ENCODE measurements around the gene OSBPL3. TPM values are rescaled to one million over a fixed set of nuclear protein-coding genes. Genes with fewer than 3 reads are reported as not detected.
"Not testable (repeated sequence)": the region's sequence is repeated elsewhere in the genome, so short reads cannot be mapped to it uniquely, and the experiment has no call there.

Gene OSBPL3
- total RNA-seq, 4 donors from 2014 or later, result 1.2 to 9.0 (median 3.5) TPM

DNA sequence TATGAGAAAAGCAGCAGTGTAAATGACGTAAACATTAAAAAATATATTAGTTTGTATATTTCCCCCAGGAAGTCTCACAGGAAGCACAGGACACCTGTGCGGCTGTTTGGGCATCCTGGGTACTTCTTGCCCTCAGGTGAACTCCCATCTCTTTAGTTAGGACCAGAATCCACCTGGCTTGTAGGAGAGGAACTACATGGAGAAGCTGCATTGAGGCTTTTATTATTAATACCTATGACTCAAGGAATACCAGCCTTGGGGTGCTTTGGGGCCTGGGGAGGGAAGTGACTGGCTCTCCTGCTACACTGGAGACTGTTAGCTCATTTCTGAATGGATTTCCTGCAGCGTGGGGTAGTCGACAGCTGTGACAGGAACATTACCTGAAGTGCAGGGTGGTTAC is 182.7 kb downstream of the OSBPL3 start:
- intact Hi-C loops (cut with DNase I; ENCODE audit: low total_unique reads), result no loop called here
- H3K27ac ChIP-seq, result no peak overlapping the region
- TF ChIP-seq, protein P1, sequence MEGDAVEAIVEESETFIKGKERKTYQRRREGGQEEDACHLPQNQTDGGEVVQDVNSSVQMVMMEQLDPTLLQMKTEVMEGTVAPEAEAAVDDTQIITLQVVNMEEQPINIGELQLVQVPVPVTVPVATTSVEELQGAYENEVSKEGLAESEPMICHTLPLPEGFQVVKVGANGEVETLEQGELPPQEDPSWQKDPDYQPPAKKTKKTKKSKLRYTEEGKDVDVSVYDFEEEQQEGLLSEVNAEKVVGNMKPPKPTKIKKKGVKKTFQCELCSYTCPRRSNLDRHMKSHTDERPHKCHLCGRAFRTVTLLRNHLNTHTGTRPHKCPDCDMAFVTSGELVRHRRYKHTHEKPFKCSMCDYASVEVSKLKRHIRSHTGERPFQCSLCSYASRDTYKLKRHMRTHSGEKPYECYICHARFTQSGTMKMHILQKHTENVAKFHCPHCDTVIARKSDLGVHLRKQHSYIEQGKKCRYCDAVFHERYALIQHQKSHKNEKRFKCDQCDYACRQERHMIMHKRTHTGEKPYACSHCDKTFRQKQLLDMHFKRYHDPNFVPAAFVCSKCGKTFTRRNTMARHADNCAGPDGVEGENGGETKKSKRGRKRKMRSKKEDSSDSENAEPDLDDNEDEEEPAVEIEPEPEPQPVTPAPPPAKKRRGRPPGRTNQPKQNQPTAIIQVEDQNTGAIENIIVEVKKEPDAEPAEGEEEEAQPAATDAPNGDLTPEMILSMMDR (IDR thresholded peaks at IDR 0.05), result no peak
- TF ChIP-seq POLR2A (IDR thresholded peaks at IDR 0.05), result no peak
- H3K9me3 ChIP-seq, result no peaks in the 10 kb centered on the region
- H3K36me3 ChIP-seq, result no peaks in the 10 kb centered on the region
- no peak overlapping the region for H3K4me3 ChIP-seq
- H3K4me1 ChIP-seq, result no peaks in the 10 kb centered on the region
- DNase-seq, result no peak
- no peaks in the 10 kb centered on the region for H3K27me3 ChIP-seq

DNA sequence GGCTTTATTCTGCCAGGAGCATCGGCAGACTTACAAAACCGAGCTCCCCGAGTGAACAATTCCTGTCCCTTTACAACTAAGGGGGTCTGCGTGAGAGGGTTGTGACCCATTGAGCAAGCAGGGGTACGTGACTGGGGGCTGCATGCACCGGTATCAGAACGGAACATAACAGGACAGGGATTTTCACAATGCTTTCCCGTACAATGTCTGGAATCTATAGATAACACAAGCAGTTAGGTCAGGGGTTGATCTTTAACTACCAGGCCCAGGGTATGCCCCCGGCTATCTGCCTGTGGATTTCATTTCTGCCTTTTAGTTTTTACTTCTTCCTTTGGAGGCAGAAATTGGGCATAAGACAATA is 184.6 kb downstream of the OSBPL3 start:
- TF ChIP-seq, protein P1 (IDR thresholded peaks at IDR 0.05), result no peak
- TF ChIP-seq POLR2A (IDR thresholded peaks at IDR 0.05), result no peak
- H3K4me3 ChIP-seq, result no peak overlapping the region
- no peaks in the 10 kb centered on the region for H3K9me3 ChIP-seq
- H3K36me3 ChIP-seq, result no peaks in the 10 kb centered on the region
- intact Hi-C loops (cut with DNase I; ENCODE audit: low total_unique reads), result no loop called here
- no peaks in the 10 kb centered on the region for H3K27me3 ChIP-seq
- no peaks in the 10 kb centered on the region for H3K4me1 ChIP-seq
- no peak for DNase-seq
- H3K27ac ChIP-seq, result no peak overlapping the region

DNA sequence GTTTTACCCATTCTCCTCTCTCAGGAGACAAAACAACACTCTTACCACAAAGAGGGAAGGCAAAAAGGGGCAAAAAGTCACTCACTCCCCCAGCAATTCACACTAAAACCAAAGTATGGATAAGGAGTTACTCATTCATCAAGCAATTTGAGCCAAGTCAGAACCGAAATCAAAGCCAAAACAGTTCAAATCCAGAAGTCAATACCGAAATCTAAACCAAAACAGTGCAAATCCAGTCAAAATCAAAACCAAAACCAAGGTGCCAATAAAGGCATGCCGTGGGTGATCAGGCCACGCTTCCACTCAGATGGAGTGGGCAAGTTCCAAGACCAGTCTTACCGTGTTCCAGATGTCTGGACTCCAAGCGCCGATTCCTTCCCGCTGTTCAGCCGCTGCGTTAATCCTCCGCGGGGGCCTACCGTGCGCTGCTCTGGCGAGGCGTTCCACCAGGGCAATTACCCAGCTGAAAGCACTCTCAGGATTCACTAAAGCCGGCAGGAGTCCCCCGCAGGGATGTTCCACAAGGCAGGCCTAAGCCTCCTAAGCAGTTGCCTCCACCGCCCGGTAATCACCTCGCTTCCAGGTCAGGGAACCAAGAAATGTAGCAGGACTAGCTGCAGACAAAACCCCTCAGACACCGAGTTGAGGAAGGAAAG is 185.1 kb downstream of the OSBPL3 start:
- H3K27me3 ChIP-seq; H3K27ac ChIP-seq; H3K4me1 ChIP-seq; H3K4me3 ChIP-seq; DNase-seq; H3K9me3 ChIP-seq; intact Hi-C loops (cut with DNase I; ENCODE audit: low total_unique reads); H3K36me3 ChIP-seq: not testable (repeated sequence)

DNA sequence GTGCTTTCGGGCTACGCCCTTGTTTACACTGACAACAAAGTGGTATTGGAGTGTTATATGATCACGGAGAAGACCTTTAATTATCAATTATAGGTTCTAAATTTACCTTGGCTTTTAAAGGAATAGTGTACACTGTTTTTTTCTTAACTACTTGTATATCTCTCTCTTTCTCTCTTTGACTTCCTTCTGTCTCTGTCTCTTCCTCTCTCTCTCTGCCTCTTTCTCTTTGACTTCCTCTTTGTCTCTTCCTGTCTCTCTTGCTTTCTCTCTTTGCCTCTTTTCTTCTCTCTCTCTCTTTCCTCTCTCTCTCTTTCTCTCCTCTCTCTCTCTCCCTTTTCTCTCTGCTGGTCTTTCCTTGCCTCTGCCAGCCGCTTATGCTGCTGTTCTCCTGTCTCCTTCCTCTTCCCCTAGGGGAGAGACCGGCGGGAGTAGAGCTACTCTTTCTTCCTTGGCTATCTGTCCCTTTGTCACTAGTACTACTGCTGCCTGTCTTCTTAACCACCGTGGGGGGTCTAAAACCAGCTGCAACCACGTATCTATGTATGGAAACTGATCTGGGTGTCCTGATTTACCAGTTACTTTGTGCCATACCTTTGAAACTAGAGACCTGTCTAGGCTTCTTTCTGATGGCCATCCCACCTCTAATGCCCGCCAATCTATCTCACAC is 185.9 kb downstream of the OSBPL3 start:
- no peaks in the 10 kb centered on the region for H3K9me3 ChIP-seq
- TF ChIP-seq POLR2A (IDR thresholded peaks at IDR 0.05), result no peak
- TF ChIP-seq, protein P1 (IDR thresholded peaks at IDR 0.05), result no peak

DNA sequence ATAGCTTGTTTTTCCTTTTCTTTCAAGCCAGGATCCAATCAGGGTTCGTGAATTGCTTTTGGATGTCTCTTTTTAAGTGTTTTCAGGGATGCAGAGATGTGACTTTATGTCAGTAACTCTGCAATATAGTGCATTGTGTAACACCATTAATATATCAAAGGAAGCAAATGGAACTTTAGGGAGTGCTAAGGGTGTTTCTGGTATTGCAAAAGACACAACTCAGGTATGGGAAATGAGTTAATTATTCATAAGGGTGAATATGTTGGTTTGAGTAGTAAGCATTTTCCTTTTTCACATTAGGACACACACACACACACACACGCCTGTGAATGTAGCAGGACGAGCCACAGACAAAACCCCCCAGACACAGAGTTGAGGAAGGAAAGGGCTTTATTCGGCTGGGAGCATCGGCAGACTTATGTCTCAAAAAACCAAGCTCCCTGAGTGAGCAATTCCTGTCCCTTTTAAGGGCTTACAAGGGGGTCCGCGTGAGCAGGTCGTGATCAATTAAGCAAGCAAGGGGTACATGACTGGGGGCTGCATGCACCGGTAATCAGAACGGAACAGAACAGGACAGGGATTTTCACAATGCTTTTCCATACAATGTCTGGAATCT is 190.9 kb downstream of the OSBPL3 start:
- H3K4me1 ChIP-seq, result no peaks in the 10 kb centered on the region
- DNase-seq, result no peak
- H3K27ac ChIP-seq, result no peak overlapping the region
- H3K4me3 ChIP-seq, result no peak overlapping the region
- intact Hi-C loops (cut with DNase I; ENCODE audit: low total_unique reads), result no loop called here
- no peaks in the 10 kb centered on the region for H3K27me3 ChIP-seq
- no peak for TF ChIP-seq POLR2A (IDR thresholded peaks at IDR 0.05)
- TF ChIP-seq, protein P1 (IDR thresholded peaks at IDR 0.05), result no peak
- H3K9me3 ChIP-seq, result no peaks in the 10 kb centered on the region
- no peaks in the 10 kb centered on the region for H3K36me3 ChIP-seq

More for the DNA sequence above, 185.9 kb downstream of the OSBPL3 start:
- DNase-seq, result no peak
- H3K27me3 ChIP-seq, result no peaks in the 10 kb centered on the region
- intact Hi-C loops (cut with DNase I; ENCODE audit: low total_unique reads), result no loop called here
- H3K27ac ChIP-seq, result no peak overlapping the region
- no peaks in the 10 kb centered on the region for H3K36me3 ChIP-seq
- H3K4me1 ChIP-seq, result no peaks in the 10 kb centered on the region
- no peak overlapping the region for H3K4me3 ChIP-seq

Measured in uterus (tissue), 4 donors.